Measurements from ENCODE around the gene CRACR2B.

CRACR2B gene

DNA sequence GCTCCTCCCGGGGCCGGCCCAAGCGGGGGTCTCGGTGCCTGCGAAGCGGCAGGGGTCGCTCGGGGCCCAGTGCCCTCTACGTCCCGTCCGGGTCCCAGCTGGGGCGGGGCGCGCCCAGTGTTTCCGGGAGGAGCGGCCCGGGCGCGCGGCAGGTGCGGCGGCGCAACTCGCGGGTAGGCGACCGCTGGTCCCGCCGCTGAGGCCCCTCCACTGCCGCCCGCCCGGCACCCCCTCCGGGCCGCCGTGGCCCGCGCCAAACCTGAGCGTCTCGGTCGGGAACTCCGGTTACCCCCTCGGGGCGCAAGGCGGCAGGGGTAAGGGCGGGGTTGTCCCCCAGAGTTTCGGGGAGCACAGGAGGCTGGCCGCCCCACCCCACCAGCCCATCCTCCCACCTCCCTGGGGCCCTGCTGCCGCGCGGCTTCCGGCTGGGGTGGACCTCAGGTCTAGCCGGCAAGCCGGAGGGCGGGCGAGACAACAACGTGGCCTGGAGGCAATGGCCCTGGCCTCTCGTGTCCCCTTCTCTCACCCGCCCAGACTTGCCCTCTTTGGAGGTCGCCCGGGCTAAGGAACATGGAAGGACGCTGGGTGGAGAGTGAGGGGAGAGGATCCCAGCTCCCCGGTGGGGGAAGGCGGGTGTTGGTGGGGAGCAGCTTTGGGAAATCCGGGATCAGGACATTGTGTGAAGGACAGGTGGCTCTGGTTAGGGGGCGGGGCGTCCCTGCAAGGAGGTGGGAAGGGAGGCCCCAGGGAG is 398 bp upstream of the CRACR2B start:
- no peak for DNase-seq

DNA sequence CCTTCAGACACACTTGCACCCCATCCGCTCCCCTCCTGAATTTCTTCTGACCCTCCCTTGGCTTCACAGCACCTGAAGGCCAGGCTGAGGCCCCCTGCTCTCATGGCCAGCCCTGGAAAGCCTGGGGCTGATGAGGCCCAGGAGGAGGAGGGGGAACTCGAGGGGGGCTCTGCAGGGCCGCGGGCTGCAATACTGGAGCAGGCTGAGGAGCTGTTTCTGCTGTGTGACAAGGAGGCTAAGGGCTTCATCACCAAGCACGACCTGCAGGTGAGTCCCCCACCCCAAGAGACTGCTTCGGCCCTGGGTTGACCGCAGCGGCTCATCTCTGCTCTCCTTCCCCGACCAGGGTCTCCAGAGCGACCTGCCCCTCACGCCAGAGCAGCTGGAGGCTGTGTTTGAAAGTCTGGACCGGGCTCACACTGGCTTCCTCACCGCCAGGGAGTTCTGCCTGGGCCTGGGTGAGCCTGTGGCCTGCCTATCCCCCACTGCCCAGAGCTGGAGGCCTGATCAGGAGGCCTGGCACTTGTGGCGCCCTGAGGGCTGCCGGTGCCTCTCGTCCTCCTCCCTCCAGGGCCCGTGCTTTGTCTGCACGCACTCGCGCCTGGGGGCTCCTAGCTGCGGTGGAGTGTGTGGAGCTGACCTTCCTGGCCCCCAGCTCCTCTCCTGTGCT is 922 bp downstream of the CRACR2B start:
- no peak for DNase-seq

DNA sequence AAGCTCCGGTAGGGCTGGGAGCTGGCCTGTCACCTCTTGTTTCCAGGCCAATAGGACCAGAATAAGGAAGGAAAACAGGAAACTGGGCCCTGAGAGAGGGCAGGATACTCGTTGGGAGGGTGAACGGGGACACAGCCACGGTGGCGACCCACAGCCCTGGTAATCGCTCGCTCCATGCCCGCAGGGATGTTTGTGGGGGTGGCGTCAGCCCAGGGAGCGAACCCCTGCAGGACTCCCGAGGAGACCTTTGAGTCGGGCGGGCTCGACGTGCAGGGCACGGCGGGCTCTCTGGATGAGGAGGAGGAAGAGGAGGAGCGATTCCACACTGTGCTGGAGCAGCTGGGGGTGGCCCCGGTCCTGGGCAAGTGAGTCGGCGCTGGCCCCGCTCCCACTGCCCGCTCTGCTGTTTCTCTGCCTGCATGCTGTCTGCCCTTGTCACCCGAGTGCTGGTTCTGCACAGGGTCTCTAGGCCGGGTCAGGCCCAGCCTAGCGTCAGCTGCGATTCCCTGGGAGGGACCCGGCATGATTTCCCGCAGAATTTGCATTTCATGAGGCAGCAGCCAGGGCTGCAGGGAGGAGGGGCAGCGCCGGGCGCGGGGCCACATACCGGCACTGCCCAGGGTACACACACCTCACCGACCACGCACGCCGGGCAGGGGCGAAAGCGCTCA is 1.6 kb downstream of the CRACR2B start:
- DNase-seq: no peak

- no peak for DNase-seq
Observed at GRCh38 chr11:829847-830294, 2.2 kb downstream of the CRACR2B start.

DNA sequence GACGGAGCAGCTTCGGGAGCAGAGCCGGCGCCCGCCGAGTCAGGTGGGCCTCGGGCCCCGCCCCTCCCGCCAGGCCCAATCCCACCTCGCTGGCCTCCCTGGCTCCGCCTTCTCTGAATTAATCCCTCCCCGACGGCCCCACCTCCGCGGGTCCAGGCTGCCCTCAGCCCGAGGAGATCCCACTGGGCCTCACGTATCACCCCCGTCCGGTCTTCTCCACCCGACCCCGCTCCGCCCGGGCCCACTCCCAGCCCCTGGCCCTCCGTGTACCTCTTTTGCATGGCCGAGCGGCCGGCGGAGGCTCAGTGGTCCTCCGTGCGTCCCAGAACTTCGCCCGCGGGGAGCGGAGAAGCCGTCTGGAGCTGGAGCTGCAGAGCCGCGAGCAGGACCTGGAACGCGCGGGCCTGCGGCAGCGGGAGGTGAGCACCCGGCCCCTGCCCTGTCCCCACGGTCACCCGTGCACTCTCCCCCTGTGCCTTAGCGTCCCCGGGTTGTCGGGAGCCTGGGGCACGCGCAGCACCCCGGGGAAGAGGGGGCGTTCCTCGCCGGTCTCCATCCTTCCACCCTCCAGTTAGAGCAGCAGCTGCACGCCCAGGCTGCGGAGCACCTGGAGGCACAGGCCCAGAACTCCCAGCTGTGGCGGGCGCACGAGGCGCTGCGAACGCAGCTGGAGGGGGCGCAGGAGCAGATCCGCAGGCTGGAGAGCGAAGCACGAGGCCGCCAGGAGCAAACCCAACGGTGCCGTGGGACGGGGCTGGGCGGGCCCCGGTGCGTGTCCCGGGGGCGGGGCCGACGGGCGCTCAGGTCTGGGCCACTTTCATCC is 2.8 kb downstream of the CRACR2B start:
- DNase-seq: peak in 6 of 14 donors; percentile 17 to 69 (median 36)

- DNase-seq: peak in 1 of 14 donors; percentile 63
Observed at GRCh38 chr11:831118-831864, 3.6 kb downstream of the CRACR2B start.

DNA sequence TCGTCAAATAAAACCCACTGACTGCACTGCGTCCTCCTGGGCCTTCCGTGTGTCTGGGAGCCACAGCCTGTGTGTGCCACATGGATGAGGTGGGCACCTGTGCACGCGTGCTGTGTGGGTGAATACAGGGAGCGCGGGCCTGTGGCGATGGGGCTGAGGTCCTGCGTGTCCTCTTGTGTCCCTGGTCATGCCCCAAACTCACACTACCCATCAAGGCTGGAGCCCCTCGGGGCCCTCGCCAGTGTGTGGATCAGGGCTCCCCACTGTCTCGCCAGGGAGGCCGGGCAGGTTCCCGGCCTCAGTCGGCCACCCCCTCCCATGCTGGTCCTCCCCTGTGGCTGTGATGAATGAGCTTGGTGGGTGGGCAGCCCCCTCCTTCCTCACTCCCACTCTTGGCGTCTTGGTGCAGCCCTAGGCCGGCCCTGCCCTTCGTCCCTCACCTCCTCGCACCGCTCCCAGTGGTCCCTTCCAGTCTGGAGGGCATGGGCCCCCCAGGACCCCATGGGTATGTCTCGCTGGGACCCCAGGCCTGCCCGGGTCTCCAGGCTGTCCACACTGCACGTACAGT is 4.3 kb downstream of the CRACR2B start:
- no peak for DNase-seq

DNA sequence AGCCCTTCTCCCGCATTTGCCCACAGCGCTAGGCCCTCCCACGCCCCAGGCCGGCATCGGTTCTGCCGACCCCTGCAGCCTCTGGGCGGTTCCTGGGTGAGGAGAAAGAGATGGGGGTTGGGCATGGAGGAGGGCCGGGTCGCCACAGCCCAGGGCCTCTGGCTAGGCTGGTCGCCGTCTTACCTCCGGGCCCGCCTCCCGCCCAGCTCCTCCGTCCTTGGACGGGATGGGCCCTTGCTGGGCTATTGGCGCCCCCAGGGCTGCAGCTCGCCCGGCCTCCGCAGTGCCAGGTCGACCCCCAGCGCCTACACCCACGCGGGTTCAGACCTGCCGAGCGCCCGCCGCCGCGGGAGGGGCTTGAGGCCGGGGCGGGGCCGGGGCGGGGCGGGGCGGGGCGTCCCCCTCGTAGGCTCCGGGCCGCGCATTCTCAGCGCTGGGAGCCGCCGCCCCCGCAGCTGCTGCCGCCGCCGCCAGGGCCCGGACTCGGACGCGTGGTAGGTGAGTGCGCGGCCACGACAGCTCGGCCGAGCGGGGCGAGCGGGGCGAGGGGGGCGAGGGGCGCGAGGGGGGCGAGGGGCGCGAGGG is 4.9 kb downstream of the CRACR2B start, which contains the start of gene CD151:
TSS of gene CD151 (plus strand) at position 424 of the 585 bp plus-strand sequence. CDS start 3,118 bp downstream, outside the sequence.
- DNase-seq: peak in 4 of 14 donors; percentile 16 to 56 (median 48)

DNA sequence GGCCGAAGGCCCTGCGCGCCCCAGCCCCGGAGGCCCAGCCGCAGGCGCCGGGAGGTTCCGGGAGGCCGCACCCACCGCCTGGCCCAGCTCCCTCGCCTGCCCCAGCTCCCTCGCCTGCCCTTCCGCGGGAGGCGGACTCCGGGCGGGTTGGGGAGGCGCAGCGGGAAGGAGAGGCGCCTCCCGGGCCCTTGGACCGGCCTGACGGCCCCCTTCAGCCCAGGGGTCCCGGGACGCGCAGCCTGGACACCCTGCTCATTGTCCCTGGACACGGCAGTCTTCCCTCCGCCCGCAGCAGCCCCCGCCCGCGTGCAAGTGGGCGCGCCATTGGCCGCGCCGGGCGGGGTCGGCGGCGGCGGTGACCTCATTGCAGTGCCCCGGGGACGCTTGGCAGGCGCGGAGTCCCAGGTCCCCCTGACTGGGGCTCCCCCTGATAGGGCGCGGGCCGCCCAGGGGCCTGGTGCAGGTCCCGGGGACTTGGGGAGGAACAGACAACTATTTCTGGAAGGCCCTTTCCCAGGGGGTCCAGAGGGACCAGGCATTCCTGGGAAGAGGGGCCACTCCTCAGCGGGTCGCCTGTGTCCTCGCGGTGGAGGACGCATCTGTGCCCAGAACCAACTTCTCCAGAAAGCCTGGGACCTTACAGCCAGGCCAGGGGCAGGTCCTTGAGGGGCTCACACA is 5.5 kb downstream of the CRACR2B start:
- peak in 3 of 14 donors; percentile 44 to 56 (median 53) for DNase-seq

- DNase-seq: no peak
Observed at GRCh38 chr11:833849-834311, 6.2 kb downstream of the CRACR2B start.

GRCh38 chr11:834371-835316 is 6.9 kb downstream of the CRACR2B start:
- peak in 8 of 14 donors; percentile 23 to 88 (median 34) for DNase-seq

- DNase-seq: no peak
Observed at GRCh38 chr11:836274-836673, 8.6 kb downstream of the CRACR2B start.

- DNase-seq: no peak
Observed at GRCh38 chr11:836700-837099, 9.0 kb downstream of the CRACR2B start.

- no peak for DNase-seq
Observed at GRCh38 chr11:837189-837989, 9.7 kb downstream of the CRACR2B start.

- DNase-seq: no peak
Observed at GRCh38 chr11:837990-838307, 10.2 kb downstream of the CRACR2B start.

DNA sequence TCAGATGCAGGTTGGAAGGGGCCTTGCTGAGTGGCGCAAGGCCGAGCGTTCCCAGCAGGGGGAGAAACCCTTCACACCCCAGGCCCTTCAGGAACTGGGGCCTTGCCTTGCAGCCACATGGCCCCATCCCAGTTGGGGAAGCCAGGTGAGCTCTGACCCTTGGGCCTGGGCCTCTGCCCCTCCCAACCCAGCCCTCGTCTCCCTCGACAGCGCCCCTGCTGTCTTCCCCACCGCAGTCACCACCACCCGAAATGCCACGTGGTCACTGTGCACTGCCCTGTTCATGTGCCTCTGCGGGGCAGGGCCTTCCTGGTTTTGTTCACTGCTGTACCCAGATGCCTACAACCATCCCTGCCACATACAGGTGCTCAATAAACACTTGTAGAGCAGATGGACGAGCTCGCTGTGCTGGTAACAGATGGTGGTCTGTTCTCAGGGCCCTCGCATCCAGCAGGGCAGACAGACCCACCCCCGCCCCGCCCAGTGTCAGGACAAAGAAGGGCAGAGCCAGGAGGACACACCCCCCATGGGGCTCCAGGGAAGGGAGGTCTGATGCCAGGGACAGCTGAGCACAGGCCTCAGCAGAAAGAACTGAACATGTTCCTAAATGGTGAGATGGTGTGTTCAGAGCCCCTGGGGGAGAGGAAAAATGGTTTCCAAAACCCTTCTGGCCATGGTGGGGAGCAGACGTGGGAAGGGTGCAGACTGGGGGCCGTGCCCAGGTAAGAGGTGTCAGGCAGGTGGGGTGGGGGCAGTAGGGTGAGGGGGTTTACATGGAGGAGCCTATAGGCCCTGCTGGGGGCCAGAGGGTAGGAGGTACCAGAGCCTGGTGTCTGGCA is 10.9 kb downstream of the CRACR2B start:
- DNase-seq: no peak

GRCh38 chr11:839280-839623 is 11.5 kb downstream of the CRACR2B start:
- DNase-seq: no peak

All from C1 segment of cervical spinal cord (tissue), 14 donors.